ENCODE measurements around the gene TNFRSF14. TPM values are rescaled to one million over a fixed set of nuclear protein-coding genes. Genes with fewer than 3 reads are reported as not detected.

Gene TNFRSF14
- total RNA-seq, 1 donor from 2014 or later, result 0.61 TPM

- H3K4me1 Mint-ChIP-seq, result peaks cover 4% of the 10 kb centered on the region
- H3K27me3 Mint-ChIP-seq (ENCODE audit: low read depth), result no peaks in the 10 kb centered on the region
- no peak for TF ChIP-seq CTCF (conservative IDR thresholded peaks at IDR 0.05)
- DNase-seq (ENCODE audit: low read depth, low spot score), result no peak
- H3K9me3 Mint-ChIP-seq, result no peaks in the 10 kb centered on the region
- H3K4me3 Mint-ChIP-seq, result no peak overlapping the region
- H3K27ac Mint-ChIP-seq (ENCODE audit: unreplicated experiment), result no peak overlapping the region
- no peaks in the 10 kb centered on the region for H3K36me3 Mint-ChIP-seq (ENCODE audit: low read depth)
Measured at GRCh38 chr1:2519029-2519685, 37.0 kb upstream of the TNFRSF14 start.

- H3K4me3 Mint-ChIP-seq, result no peak overlapping the region
- H3K27me3 Mint-ChIP-seq (ENCODE audit: low read depth), result no peaks in the 10 kb centered on the region
- no peaks in the 10 kb centered on the region for H3K36me3 Mint-ChIP-seq (ENCODE audit: low read depth)
- no peak for DNase-seq (ENCODE audit: low read depth, low spot score)
- H3K9me3 Mint-ChIP-seq, result no peaks in the 10 kb centered on the region
- peaks cover 10% of the 10 kb centered on the region for H3K4me1 Mint-ChIP-seq
- TF ChIP-seq CTCF (conservative IDR thresholded peaks at IDR 0.05), result no peak
- no peak overlapping the region for H3K27ac Mint-ChIP-seq (ENCODE audit: unreplicated experiment)
Measured at GRCh38 chr1:2519729-2520128, 36.4 kb upstream of the TNFRSF14 start.

- Mint-ChIP-seq H3K4me3 (no peak overlapping the region), H3K9me3 (no peaks in the 10 kb centered on the region), H3K27me3 (ENCODE audit: low read depth) (no peaks in the 10 kb centered on the region), H3K36me3 (ENCODE audit: low read depth) (no peaks in the 10 kb centered on the region), H3K27ac (ENCODE audit: unreplicated experiment) (no peak overlapping the region), H3K4me1 (peaks cover 14% of the 10 kb centered on the region)
- no peak for TF ChIP-seq CTCF (conservative IDR thresholded peaks at IDR 0.05)
- no peak for DNase-seq (ENCODE audit: low read depth, low spot score)
Measured at GRCh38 chr1:2520206-2520605, 36.0 kb upstream of the TNFRSF14 start.

GRCh38 chr1:2520806-2521205 is 35.4 kb upstream of the TNFRSF14 start:
- Mint-ChIP-seq H3K27ac (ENCODE audit: unreplicated experiment) (no peak overlapping the region), H3K36me3 (ENCODE audit: low read depth) (no peaks in the 10 kb centered on the region), H3K27me3 (ENCODE audit: low read depth) (no peaks in the 10 kb centered on the region), H3K9me3 (no peaks in the 10 kb centered on the region), H3K4me3 (no peak overlapping the region), H3K4me1 (peaks cover 18% of the 10 kb centered on the region)
- no peak for TF ChIP-seq CTCF (conservative IDR thresholded peaks at IDR 0.05)
- no peak for DNase-seq (ENCODE audit: low read depth, low spot score)

GRCh38 chr1:2522230-2522629 is 33.9 kb upstream of the TNFRSF14 start:
- Mint-ChIP-seq H3K4me3 (peak overlapping the region; percentile 70), H3K27ac (ENCODE audit: unreplicated experiment) (peak overlapping the region; percentile 20), H3K4me1 (peaks cover 28% of the 10 kb centered on the region), H3K27me3 (ENCODE audit: low read depth) (peaks cover 5% of the 10 kb centered on the region), H3K9me3 (no peaks in the 10 kb centered on the region), H3K36me3 (ENCODE audit: low read depth) (no peaks in the 10 kb centered on the region)
- no peak for DNase-seq (ENCODE audit: low read depth, low spot score)
- no peak for TF ChIP-seq CTCF (conservative IDR thresholded peaks at IDR 0.05)
